CD4-positive, alpha-beta T cell (primary cell): ENCODE data around the gene RAD18. TPM values are rescaled to one million over a fixed set of nuclear protein-coding genes. Genes with fewer than 3 reads are reported as not detected.

Source experiments
- ATAC-seq: fragments of 200-7000 bp; cut with Tn5 transposase; one replicate; pipeline ENCODE4 v1.10.0; 2022; ENCODE audit warnings: mild to moderate bottlenecking; ENCODE audit not compliant: poor library complexity
- CTCF ChIA-PET: fragments of 350-600 bp; sonication (Branson Sonifier 250); formaldehyde crosslinking; loops from one replicate; lab custom pipeline; 2021; ENCODE audit warnings: antibody characterized with exemption, inconsistent platforms; lab: Charles Lee
- POLR2A ChIA-PET: fragments of 350-600 bp; sonication (Branson Sonifier 250); formaldehyde crosslinking; loops from one replicate; lab custom pipeline; 2021; ENCODE audit warnings: antibody characterized with exemption, inconsistent platforms; lab: Charles Lee
- DNase-seq, 14 experiments: peaks; one replicate each; pipeline ENCODE4 v3.0.0-alpha.2; 2013 to 2020; ENCODE audit warnings: mixed read lengths in 2 of 14
- H3K27ac ChIP-seq, 2 donors: one replicate each; pipeline versions ENCODE4 v1.5.1 to v1.7.0; 2013; ENCODE audit warnings: low read length in 2 of 2, low read depth in 1 of 2, mild to moderate bottlenecking in 1 of 2
- H3K27me3 ChIP-seq, 2 experiments: 1 replicate in 1 of 2; 2 replicates in 1 of 2; pipeline versions ENCODE4 v1.6.1 to v1.7.0; 2013; ENCODE audit warnings: low read length in 2 of 2, control low read depth in 1 of 2, mild to moderate bottlenecking in 1 of 2, moderate library complexity in 1 of 2; ENCODE audit not compliant: insufficient read depth in 2 of 2, control insufficient read depth in 1 of 2
- H3K36me3 ChIP-seq: one replicate; pipeline ENCODE4 v1.6.1; 2013; ENCODE audit warnings: low read length, control low read depth; ENCODE audit not compliant: insufficient read depth
- H3K4me1 ChIP-seq: one replicate; pipeline ENCODE4 v1.6.1; 2013; ENCODE audit warnings: low read length, control low read depth; ENCODE audit not compliant: insufficient read depth
- H3K4me3 ChIP-seq: one replicate; pipeline ENCODE4 v1.5.1; 2013; ENCODE audit warnings: mild to moderate bottlenecking, low read length, moderate library complexity
- H3K9me3 ChIP-seq, 2 experiments: 1 replicate in 1 of 2; 2 replicates in 1 of 2; pipeline versions ENCODE4 v1.6.1 to v1.7.0; 2013; ENCODE audit warnings: low read length in 2 of 2, mild to moderate bottlenecking in 2 of 2, control low read depth in 1 of 2, moderate library complexity in 1 of 2; ENCODE audit not compliant: control insufficient read depth in 1 of 2, insufficient read depth in 1 of 2
- H3K27ac Mint-ChIP-seq: one replicate; pipeline ENCODE4 v1.8.0; 2020; ENCODE audit warnings: mixed read lengths
- H3K27me3 Mint-ChIP-seq: one replicate; pipeline ENCODE4 v1.8.0; 2021; ENCODE audit warnings: mixed read lengths
- H3K36me3 Mint-ChIP-seq: one replicate; pipeline ENCODE4 v1.8.0; 2021; ENCODE audit warnings: low read depth, mixed read lengths
- H3K4me1 Mint-ChIP-seq: one replicate; pipeline ENCODE4 v1.8.0; 2021; ENCODE audit warnings: low read depth, mixed read lengths
- H3K4me3 Mint-ChIP-seq: one replicate; pipeline ENCODE4 v1.8.0; 2020; ENCODE audit warnings: mild to moderate bottlenecking, mixed read lengths
- H3K9me3 Mint-ChIP-seq: one replicate; pipeline ENCODE4 v1.8.0; 2020; ENCODE audit warnings: mixed read lengths
- intact Hi-C, 2 experiments: fragments of 100-400 bp; cut with DNase I in 1 of 2; cut with micrococcal nuclease in 1 of 2; formaldehyde crosslinking; loops; one replicate each; pipeline versions ENCODE4 v1.15.1 to v1.9.0; 2023 to 2025; cut with DNase I, micrococcal nuclease
- total RNA-seq, 174 experiments: library from RNA in 2 of 174; stranded (reverse) in 2 of 174; gene quantifications; one replicate each; pipeline ENCODE4 v1.2.3 and lab custom pipeline; 2021 to 2026
- TF ChIP-seq, protein P1 (sequence below): fragments of 200-600 bp; IDR thresholded peaks from one replicate; pipeline ENCODE4 v1.8.0; 2022; ENCODE audit warnings: antibody characterized with exemption, mild to moderate bottlenecking

The RAD18 gene
- total RNA-seq, 2 experiments from 2014 or later = 9.6 to 10.0 TPM

DNA sequence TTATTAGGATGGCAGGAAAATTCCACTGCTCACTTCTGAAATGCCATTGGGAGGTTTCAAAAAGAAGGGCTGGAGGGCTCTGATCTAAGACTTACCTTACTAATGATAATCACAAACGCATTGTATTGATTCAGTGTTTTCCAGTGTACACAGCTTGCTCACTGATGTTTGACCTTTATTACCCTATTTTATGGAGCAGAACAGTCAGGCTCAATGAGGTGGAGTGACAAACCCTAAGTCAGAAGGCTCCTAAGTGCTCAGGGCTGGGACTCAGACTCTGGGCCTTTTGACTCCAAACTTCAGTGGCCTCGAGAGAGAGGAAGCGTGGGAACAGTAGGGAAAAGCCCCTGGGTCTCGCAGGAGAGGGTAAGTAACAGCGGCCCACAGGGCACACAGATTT lies 20.3 kb upstream of the RAD18 start:
- no peaks in the 10 kb centered on the region for H3K27me3 ChIP-seq
- TF ChIP-seq, protein P1, sequence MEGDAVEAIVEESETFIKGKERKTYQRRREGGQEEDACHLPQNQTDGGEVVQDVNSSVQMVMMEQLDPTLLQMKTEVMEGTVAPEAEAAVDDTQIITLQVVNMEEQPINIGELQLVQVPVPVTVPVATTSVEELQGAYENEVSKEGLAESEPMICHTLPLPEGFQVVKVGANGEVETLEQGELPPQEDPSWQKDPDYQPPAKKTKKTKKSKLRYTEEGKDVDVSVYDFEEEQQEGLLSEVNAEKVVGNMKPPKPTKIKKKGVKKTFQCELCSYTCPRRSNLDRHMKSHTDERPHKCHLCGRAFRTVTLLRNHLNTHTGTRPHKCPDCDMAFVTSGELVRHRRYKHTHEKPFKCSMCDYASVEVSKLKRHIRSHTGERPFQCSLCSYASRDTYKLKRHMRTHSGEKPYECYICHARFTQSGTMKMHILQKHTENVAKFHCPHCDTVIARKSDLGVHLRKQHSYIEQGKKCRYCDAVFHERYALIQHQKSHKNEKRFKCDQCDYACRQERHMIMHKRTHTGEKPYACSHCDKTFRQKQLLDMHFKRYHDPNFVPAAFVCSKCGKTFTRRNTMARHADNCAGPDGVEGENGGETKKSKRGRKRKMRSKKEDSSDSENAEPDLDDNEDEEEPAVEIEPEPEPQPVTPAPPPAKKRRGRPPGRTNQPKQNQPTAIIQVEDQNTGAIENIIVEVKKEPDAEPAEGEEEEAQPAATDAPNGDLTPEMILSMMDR = no peak
- H3K4me1 ChIP-seq = peaks cover 4% of the 10 kb centered on the region
- no peak overlapping the region for H3K27ac ChIP-seq
- Mint-ChIP-seq H3K9me3 (no peaks in the 10 kb centered on the region), H3K4me1 (peaks cover 5% of the 10 kb centered on the region), H3K27me3 (peaks cover 7% of the 10 kb centered on the region), H3K27ac (no peak overlapping the region), H3K4me3 (no peak overlapping the region), H3K36me3 (no peaks in the 10 kb centered on the region)
- no peak for ATAC-seq
- DNase-seq = no peak
- ChIA-PET POLR2A (no interaction called here), CTCF (no interaction called here)
- H3K4me3 ChIP-seq = no peak overlapping the region
- H3K36me3 ChIP-seq = no peaks in the 10 kb centered on the region
- peaks cover 0 to 10% of the 10 kb centered on the region in 2 experiments for H3K9me3 ChIP-seq
- intact Hi-C loops = no loop called here

DNA sequence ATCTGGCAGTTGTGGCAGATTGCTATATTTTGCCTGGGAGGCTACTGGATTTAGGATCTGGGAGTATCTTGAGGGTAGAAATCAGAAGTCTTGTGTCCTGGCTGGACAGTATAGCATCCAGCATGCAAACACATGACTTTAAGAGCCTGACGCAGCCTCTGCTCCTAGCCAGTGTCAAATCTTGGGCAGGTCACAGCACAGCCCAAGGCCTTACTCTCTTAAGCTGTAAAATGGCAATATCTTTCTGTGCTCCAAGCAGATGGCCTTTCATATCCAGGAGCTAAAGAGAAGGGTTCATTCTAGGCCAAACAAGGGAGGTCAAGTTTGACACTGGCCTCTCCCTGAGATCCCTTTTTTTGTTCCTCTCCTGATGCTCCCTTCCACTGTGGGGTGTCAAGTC lies 19.8 kb upstream of the RAD18 start:
- intact Hi-C loops = no loop called here
- H3K4me1 ChIP-seq = peaks cover 4% of the 10 kb centered on the region
- CTCF ChIA-PET = no interaction called here
- no peaks in the 10 kb centered on the region for H3K9me3 Mint-ChIP-seq
- DNase-seq = no peak
- POLR2A ChIA-PET = no interaction called here
- H3K36me3 ChIP-seq = no peaks in the 10 kb centered on the region
- no peaks in the 10 kb centered on the region for H3K36me3 Mint-ChIP-seq
- H3K4me3 ChIP-seq = no peak overlapping the region
- H3K4me1 Mint-ChIP-seq = peaks cover 4% of the 10 kb centered on the region
- peaks cover 0 to 10% of the 10 kb centered on the region in 2 experiments for H3K9me3 ChIP-seq
- TF ChIP-seq, protein P1 = no peak
- ATAC-seq = no peak
- no peak overlapping the region for H3K27ac Mint-ChIP-seq
- H3K27me3 ChIP-seq = peaks cover 0 to 2% of the 10 kb centered on the region in 2 experiments
- no peak overlapping the region for H3K27ac ChIP-seq
- H3K27me3 Mint-ChIP-seq = peaks cover 11% of the 10 kb centered on the region
- H3K4me3 Mint-ChIP-seq = no peak overlapping the region

DNA sequence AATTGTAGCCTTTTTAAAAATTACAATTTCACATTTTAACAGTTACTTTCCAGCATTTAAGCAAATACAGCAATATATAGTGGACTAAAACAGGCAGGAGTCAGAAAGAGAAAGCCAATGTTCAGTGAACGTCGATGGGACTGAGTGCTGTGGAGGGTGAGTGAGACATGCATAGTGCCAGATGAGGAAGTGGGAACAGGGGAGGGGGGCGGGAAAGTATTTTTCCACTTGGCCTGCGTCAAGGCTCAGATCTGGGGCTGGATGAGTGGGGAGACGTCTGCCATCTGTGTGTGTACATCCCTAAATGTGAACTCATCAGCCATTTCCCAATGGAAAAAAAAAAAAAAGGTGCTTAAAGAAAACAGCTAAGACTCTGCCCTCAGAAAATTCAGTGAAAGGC lies 19.2 kb upstream of the RAD18 start:
- no peak overlapping the region for H3K27ac Mint-ChIP-seq
- CTCF ChIA-PET = no interaction called here
- no peak overlapping the region for H3K4me3 Mint-ChIP-seq

More for the DNA sequence above, 19.2 kb upstream of the RAD18 start:
- H3K9me3 Mint-ChIP-seq = no peaks in the 10 kb centered on the region
- no peaks in the 10 kb centered on the region for H3K36me3 ChIP-seq
- H3K4me3 ChIP-seq = no peak overlapping the region
- TF ChIP-seq, protein P1 = no peak
- DNase-seq (no peak), ATAC-seq (no peak)
- H3K27me3 Mint-ChIP-seq = peaks cover 16% of the 10 kb centered on the region
- intact Hi-C loops = no loop called here
- H3K27me3 ChIP-seq = peaks cover 0 to 2% of the 10 kb centered on the region in 2 experiments
- no peak overlapping the region for H3K27ac ChIP-seq
- no peaks in the 10 kb centered on the region for H3K4me1 Mint-ChIP-seq
- peaks cover 1% of the 10 kb centered on the region for H3K4me1 ChIP-seq
- peaks cover 0 to 10% of the 10 kb centered on the region in 2 experiments for H3K9me3 ChIP-seq
- H3K36me3 Mint-ChIP-seq = no peaks in the 10 kb centered on the region
- POLR2A ChIA-PET = no interaction called here
